Measurements from ENCODE around the gene MLH1.
"Not testable (repeated sequence)": the region's sequence is repeated elsewhere in the genome, so short reads cannot be mapped to it uniquely, and the experiment has no call there.

Gene MLH1

GRCh38 chr3:37040231-37040630 lies 46.9 kb downstream of the MLH1 start:
- DNase-seq, result no peak

- no peak for DNase-seq
These were observed 48.4 kb downstream of the MLH1 start for GRCh38 chr3:37041546-37042195.

DNA sequence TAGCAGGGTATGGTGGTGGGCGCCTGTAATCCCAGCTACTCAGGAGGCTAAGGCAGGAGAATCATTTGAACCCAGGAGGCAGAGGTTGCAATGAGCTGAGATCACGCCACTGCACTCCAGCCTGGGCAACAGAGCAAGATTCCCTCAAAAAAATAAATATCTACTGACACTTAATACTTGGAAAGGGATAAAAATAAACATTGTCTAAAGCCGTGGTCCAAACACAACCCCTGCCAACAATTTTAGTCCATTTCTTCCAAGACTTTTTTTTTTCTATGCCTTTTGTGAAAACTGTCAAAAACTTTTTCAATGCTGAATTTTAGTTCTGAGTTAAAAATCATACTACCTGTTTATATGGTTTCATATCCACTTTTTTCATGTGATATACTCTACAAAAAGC lies 49.4 kb downstream of the MLH1 start:
- DNase-seq, result not testable (repeated sequence)

- no peak for DNase-seq
These were observed 57.0 kb downstream of the MLH1 start for GRCh38 chr3:37050282-37050681.

- no peak for DNase-seq
These were observed 59.5 kb downstream of the MLH1 start for GRCh38 chr3:37052860-37053259.

GRCh38 chr3:37053337-37053736 lies 60.0 kb downstream of the MLH1 start:
- DNase-seq, result no peak

DNA sequence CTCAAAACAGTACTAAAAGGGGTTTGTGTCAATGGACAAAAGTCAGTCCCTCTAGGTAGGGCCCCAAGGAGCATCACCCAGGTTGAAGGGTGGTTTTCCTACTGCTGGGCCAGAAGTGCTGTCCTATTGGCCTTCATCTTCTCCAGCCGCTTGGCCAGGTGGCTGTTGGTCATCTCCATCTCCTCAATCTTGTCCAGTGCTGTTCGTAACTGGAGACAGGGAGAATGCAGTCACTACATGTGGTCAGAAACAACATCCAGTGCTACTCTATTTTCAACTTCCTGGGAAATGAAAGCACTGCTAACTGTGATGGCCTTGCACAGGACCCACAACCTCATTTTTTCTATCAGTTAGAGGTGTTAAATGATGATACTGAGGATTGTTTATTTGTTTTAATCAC lies 60.4 kb downstream of the MLH1 start:
- DNase-seq, result no peak

GRCh38 chr3:37054370-37054769 lies 61.1 kb downstream of the MLH1 start:
- DNase-seq, result no peak

GRCh38 chr3:37055077-37055476 lies 61.8 kb downstream of the MLH1 start:
- not testable (repeated sequence) for DNase-seq

- no peak for DNase-seq
These were observed 63.5 kb downstream of the MLH1 start for GRCh38 chr3:37056826-37057225.

GRCh38 chr3:37058117-37058516 lies 64.8 kb downstream of the MLH1 start:
- DNase-seq, result no peak

DNA sequence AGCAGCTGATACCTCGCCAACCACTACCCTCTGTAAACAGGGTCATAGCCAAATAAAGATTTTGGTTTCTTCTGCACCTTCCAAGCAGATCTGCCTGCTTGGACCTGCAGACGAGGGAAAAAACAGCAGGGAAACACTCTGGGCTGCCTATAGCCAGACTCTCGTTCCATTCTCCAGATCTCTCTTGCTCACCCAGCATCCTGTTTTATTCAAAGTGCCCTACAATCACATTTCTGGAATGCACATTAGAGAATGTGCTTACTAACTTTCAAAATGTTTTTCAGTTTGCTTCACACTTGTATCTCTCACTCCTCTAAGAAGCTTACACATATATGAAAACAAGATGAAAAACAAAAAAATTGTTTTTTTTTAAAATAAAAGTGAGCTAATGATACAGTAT lies 71.4 kb downstream of the MLH1 start:
- no peak for DNase-seq

DNA sequence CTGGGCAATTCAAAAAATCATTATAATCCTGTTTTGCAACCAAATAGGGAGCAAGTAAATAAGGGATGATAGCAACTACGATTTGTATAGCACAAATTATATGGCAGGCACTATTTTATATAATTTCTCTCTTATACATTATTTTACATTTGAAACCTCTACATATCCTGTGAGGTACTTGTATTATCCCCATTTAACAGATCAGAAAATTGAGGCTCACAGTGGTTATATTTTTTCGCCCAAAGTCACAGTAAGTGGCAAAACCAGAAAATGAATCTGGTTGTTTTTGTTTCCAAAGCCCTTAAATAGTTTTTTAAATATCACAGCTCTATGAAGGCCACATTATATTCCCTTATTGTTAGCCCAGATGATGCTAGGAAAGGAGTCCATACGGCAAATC lies 74.3 kb downstream of the MLH1 start:
- DNase-seq, result no peak

DNA sequence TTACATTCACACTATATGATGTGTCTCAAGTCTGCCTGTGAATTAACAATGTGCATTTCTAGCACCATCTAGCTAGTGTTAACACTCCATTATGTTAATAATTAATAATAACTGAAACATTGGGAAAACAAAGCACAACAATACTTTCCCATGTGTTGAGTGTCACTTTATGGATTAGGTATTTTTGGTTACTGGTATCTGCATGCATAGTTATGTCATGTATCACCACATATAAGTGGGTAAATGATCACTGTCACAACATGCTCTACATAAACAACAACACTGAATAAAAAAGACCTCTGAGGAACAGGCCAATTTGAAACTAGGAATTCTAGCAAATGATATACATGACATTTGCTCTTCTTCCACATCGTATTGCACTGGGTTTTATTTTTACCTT lies 74.7 kb downstream of the MLH1 start:
- no peak for DNase-seq

DNA sequence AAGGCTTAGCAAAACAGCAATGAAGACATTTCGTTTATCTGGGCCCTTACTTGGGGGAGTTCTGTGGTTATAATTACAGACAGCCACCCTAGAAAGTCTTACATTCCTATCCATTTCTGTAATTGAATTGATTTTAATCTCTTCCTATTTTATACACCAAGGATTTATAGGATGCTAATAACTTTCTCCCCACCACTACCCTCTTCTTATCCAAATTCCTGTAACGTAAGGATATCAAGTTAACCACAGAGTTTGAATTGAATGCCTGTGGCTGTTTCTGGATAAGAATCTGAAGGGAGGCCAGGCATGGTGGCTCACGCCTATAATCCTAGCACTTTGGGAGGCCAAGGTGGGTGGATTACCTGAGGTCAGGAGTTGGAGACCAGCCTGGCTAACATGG lies 78.6 kb downstream of the MLH1 start:
- DNase-seq, result no peak

- no peak for DNase-seq
These were observed 79.6 kb downstream of the MLH1 start for GRCh38 chr3:37072892-37073291.

DNA sequence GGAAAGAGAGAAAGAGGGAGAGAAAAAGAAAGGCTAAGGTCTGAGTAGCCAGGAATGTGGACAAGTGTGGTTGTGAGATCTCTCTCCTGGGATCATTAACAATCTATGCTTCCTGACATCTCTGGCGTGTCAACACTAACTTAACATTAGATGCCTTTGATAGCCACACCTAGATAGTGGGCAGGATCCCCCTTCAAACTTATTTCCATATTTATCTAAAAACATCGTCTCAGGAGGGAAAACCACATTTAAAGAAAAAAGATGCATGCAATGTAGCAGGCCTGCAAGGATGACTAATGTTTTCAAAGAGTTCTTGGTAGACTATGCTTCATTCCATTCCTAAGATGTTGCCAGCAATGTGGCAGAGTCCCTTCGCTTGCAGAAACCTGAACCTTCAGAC lies 80.9 kb downstream of the MLH1 start:
- no peak for DNase-seq

- DNase-seq, result no peak
These were observed 82.6 kb downstream of the MLH1 start for GRCh38 chr3:37075955-37076354.

- no peak for DNase-seq
These were observed 89.0 kb downstream of the MLH1 start for GRCh38 chr3:37082317-37082716.

GRCh38 chr3:37086918-37087317 lies 93.6 kb downstream of the MLH1 start:
- no peak for DNase-seq

- no peak for DNase-seq
These were observed 94.6 kb downstream of the MLH1 start for GRCh38 chr3:37087870-37088269.

DNA sequence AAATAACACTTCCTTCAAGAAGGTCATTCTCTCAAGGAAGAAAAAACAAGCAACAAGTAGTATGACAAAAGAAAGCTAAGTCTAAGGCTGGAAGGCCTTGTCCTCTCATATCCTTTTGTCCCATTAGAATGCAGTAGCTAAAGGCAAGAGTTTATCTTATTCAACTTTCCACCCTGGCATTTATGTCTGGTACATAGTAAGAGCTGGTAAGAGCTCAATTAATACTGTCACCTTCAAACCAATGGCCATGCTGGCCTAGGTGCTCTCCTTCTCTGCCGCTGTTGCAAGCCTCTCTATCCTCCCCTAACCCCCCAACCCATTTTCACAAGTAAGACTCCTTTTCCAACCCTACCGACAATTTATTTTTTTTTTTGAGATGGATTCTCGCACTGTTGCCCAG lies 99.2 kb downstream of the MLH1 start:
- no peak for DNase-seq

DNA sequence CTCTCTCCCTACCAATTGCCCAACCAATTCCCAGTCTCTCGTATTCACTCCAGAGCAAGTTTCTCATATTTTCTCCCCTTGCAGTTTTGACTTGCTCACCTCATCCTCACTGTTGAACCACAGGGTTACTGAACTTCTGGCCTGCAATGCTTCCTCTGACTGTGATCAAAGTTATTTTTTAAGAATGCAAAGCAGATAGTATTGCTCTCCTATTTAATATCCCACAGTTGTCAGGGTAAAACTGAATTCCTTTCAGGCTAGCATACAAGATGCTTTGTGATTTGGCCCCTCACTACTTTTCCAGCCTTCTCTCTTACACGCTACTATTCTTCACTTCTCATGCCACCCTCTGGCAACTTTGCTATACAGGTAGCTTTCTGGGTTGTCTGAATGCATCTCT lies 100.2 kb downstream of the MLH1 start:
- no peak for DNase-seq

DNA sequence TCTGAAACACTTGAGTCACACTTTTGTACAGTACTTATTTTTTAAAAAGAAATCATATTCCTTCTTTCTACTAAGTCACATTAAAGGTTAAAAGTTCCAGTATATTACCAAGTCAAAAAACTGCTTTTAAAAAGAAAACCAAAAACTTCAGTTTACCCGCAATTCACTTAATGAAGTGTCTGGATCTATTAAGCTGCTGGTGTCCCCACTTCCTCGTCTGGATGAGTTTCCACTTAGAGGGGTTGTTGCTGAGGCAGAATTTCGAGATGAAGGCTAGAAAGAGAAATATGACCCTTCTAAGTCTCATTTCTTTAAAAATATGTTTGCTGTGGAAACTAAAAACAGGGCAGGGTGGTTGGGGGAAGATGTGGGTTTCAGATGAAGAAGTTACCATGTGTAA lies 101.3 kb downstream of the MLH1 start:
- DNase-seq, result no peak

- DNase-seq, result no peak
These were observed 103.0 kb downstream of the MLH1 start for GRCh38 chr3:37096288-37096687.

DNA sequence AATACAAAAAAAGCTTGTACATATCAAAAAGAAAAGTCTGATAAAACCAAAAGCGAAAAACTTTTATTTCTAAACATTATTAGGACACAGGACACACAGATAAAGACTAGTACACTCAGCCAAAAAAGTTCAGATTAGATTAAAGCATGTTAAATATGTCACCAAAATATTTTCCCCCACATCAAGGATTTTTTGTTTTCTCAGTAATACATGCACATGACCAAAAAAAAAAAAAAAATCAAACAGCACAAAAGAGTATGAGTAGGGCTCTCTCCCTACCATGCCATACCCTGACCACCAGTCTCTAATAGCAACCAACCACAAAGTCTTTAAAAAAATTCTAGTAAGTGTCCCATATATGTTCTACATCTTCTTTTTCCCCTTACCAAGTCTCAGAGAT lies 103.7 kb downstream of the MLH1 start:
- no peak for DNase-seq
